A549 treated with Mapracorat at 1 μM for 4 hours (cell line): ENCODE results near the gene PPTC7. TPM values are rescaled to one million over a fixed set of nuclear protein-coding genes. Genes with fewer than 3 reads are reported as not detected.

ENCODE experiments used
- total RNA-seq: library from RNA; stranded (reverse); fragments of 200-300 nt; extraction: Qiagen RNA extraction; gene quantifications from 5 replicates; pipeline ENCODE4 v1.2.3, GENCODE V29; 2022

PPTC7 gene, protein sequence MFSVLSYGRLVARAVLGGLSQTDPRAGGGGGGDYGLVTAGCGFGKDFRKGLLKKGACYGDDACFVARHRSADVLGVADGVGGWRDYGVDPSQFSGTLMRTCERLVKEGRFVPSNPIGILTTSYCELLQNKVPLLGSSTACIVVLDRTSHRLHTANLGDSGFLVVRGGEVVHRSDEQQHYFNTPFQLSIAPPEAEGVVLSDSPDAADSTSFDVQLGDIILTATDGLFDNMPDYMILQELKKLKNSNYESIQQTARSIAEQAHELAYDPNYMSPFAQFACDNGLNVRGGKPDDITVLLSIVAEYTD
- 23.0 to 29.3 TPM (median 28.2 TPM) in 5 replicates for total RNA-seq

DNA sequence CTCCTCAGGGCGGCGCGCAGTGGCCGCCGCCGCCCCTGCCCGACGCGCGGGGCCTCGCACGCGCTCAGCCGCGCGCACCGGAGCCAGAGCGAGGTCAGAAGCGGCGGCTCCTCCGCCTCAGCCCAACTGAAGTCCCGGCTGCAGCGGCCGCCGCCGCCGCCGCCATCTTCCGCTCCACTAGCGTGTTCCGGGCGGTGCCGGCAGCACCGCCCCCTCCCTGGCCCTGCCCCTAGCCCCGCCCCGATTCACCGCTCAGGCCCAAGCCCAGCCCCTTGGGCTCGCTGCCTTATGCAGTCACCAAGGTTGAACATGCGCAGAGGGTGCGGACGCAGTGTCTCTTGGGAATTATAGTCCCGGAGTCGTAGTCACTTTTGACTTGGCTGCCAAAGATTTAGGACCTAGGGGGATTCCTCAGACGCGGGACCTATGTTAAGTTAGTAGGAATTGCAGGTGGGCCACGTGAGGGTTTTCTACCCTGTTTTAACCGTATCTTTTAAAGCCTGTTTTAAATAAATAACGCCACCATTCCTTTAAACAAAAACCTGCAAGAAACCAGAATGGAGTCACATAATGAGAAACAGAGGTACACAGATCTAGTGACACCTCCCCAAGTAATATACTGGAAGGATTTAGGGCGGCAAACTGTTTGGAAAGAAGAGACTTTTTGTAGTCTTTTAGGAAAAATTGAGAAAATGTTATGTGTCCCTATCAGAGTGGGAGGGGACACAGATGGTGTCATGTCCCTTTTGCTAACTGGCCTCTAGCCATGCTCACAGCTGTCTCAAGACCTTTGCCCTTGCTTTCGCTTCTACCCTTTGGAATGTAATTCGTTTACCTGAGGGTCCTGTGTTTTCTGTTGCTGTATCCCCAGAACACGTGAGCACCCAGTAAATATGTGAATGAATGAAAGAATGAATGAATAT is at the start of gene PPTC7:
TSS of gene PPTC7 (minus strand) at position 182 of the 923 bp plus-strand sequence. CDS start 287 bp downstream, outside the sequence.

DNA sequence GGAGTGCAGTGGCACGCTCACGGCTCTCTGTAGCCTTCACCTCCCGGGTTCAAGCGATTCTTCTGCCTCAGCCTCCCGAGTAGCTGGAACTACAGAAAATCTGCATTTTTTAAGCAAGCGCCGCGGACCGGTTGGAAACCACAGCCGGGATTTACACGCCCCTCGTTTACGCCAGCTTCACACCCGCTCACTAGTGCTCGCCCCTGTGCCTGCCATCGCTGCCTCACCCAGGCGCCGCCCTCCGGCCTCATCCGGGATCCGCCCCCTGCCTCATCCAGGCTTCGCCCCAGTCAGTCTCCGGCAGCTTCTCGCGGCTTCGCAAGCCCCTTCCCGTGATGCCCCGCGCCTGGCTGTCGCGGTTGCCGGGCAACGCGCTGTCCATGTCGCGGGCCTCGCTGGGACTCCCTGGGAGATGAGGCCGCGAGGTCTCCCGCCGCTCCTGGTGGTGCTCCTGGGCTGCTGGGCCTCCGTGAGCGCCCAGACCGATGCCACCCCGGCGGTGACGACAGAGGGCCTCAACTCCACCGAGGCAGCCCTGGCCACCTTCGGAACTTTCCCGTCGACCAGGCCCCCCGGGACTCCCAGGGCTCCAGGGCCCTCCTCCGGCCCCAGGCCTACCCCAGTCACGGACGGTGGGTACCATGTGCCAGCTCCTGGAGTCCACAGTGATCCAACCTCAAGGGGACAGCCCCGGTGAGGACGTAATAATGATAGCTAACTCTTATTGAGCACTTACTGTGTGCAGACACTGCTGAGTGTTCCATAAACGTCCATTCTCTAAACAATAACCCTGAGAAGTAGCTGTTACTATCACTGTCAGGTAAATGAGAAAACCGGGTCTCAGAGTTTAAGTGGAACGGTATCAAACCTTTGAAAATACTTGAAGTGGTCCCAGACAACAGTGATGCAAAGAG is 30.9 kb upstream of the PPTC7 start, which contains the start of gene TCTN1:
TSS of gene TCTN1 (plus strand) at position 359 of the 914 bp plus-strand sequence. CDS start at position 413, 54 bp downstream.

DNA sequence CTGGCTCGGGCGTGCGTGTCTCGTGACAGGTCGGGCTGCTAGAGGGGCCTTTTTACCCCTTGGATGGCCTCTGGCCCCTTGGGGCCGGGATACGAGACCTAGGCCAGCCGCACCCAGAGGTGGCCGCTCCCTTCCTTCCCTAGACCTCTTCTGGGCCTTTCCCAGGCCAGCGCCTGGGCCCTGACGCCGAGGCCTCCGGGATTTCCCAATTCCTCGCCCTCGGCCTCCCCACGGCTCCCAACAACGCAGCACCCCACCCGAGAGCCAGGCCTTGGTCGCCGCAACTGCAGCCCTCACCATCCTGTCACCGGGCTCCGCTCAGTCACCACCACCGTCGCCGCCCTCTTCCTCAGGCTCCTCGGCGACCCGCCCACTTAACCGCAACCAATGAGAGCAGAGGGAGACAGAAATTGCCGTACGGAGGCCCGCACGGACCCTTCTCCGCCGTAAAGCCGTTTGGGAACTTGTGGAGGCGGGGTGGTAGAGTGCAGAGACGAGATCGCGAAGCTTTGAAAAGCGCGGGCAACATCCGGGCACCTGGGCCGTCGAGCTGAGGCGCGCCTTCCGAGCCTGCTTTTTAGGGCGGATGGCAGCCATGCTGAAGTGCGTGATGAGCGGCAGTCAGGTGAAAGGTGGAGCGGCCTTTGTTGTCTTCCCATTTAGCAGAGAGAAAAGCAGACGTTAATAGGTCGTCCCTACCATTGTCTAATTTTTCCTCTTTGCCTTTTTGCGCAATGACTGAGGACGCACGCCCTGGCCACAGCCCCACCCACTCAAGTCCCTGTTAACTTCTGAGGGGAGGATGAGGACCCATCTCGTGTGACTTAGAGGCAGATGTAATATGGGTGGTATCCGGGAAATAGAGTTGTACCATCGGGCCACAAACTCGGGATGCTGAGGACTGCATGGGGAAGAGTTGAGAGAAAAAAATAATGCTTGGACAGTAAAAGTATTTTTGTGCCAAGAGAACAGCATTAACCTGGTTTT is 81.1 kb downstream of the PPTC7 start, which contains the start of the genes RAD9B and VPS29:
TSS of gene RAD9B (plus strand) at position 580 of the 987 bp plus-strand sequence. CDS start at position 587, 7 bp downstream.
TSS of gene VPS29 (minus strand) at position 360 of the 987 bp plus-strand sequence. CDS start at position 300, 60 bp downstream.

Other genes with a start within 250 kb of the PPTC7 start
- gene ANAPC7, start 179.6 kb downstream of the PPTC7 start, total RNA-seq: 48.7 to 57.3 TPM (median 55.4 TPM) in 5 replicates
- gene ARPC3, start 133.0 kb downstream of the PPTC7 start, total RNA-seq: 441 to 718 TPM (median 446 TPM) in 5 replicates
- gene GPN3, start 115.1 kb downstream of the PPTC7 start, total RNA-seq: 27.2 to 37.2 TPM (median 34.8 TPM) in 5 replicates
- gene FAM216A, start 114.5 kb downstream of the PPTC7 start, total RNA-seq: 18.4 to 21.9 TPM (median 19.3 TPM) in 5 replicates
- gene VPS29, start 81.2 kb downstream of the PPTC7 start, total RNA-seq: 140 to 173 TPM (median 158 TPM) in 5 replicates
- gene RAD9B, start 81.0 kb downstream of the PPTC7 start, total RNA-seq: 0.13 to 0.55 TPM (median 0.22 TPM) in 5 replicates
- gene TCTN1, start 30.8 kb upstream of the PPTC7 start, total RNA-seq: 28.3 to 35.2 TPM (median 31.8 TPM) in 5 replicates
- 0.38 to 0.98 TPM (median 0.65 TPM) in 5 replicates for gene HVCN1, start 105.8 kb upstream of the PPTC7 start, total RNA-seq
- gene PPP1CC, start 159.6 kb upstream of the PPTC7 start, total RNA-seq: 126 to 156 TPM (median 153 TPM) in 5 replicates